Activated CD4-positive, CD25-positive, alpha-beta regulatory T cell treated with anti-CD3 and anti-CD28 coated beads, Interleukin-2, amount 50 U/mL, for 16 hours (primary cell): Measurements from ENCODE around the gene NGEF.

Experiments used
- DNase-seq: peaks from one replicate; pipeline ENCODE4 v3.0.0-alpha.2; 2020; ENCODE audit warnings: low read depth, low spot score

Gene NGEF

DNA sequence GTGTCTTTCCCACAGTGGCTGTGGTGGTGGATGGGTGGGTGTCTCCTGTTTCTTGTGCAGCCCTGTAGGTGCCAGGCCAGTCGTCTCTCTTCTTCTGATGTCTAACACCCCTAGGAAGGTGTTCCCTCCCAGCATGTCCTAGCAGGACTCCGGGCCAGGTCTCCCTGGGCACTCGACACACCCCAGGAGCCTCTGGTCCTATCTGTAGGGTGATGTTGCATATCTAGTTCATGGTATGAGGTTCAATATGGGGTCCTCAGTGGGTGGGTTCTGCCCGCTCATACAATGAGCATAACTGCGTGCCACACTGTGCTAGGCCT, 14.4 kb downstream of the NGEF start:
- DNase-seq = no peak

DNA sequence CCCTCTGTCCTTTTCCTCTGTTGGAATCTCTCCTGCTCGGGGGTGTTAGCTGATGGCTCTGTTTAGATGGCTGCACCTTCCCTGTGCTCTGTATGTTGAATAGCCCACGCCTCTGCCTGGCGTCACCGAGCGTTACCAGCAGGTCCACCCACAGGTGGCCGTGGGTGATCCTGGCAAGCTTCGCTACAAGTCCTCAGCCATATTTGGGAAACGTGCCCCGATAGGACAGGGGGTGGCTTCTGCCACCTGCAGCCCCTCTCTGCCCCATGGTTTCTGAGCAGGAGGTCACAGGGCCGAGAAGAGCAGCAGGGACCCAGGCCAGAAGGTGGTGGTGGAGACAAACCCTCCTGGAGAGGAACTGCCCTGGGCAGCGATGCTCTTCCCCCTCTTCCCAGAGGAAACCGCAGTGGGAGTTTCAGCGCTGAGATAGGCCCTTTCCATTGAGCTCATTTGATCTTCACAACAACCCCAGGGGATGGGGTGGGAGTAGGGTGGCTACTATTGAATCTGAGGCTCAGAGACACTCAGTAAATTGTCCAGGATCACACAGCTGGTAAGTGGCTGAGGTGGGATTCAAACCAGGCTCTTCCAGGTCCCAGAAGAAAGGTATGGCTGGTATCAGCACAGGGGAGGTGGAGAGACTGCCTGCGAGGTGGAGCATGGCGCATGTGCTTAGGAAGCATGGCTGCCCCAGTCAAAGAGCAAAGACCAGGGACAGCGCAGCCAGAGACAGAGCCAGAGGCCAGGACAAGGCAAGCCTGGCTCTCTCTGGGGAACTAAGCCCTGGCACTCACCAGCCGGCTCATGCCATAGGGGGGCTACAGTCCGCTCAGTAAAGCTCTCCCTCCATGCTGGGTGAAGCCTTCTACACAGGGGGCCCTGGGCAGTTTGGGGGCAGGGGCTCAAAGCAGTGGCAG, 15.0 kb downstream of the NGEF start:
- DNase-seq = no peak

DNA sequence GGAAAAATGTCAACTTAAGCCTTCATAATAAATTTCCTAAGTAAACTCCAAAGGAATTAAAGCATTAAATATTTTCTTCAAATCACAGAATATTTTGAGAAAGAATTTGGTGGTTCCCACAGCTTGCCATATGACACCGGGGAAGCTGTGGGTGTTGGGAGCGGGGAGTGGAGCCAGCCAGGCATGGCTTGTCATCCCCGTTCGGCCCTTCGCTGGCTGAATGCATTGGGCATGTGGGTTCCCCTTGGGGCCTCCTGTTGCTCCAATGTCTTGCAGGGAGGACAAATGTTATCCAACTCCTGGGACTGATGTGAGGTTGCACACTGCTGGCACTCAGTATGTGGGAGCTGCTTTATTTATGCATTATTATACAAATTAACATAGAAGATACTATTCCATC, 18.6 kb downstream of the NGEF start:
- no peak for DNase-seq

DNA sequence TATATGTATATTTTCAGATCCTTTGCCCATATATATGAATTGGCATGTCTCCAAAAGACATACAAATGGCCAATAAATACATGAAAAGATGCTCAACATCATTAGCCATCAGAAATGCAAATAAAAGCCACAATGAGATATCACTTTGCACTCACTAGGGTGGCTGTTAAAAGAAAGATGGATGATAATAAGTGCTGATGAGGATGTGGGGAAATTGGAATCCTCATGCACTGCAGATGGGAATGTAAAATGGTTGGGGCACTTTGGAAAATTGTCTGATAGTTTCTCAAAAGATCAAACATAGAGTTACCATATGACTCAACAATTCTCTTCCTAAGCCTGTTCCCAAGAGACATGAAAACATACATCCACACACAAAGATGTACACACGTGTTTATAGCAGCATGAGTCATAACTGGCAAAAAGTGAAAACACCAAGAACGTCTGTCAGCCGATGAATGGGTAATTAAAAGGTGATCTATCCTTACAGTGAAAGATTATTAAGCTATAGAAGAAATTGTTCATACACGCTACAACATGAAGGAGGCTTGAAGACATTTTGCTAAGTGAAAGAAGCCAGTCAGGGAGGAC, 19.7 kb downstream of the NGEF start:
- no peak for DNase-seq

DNA sequence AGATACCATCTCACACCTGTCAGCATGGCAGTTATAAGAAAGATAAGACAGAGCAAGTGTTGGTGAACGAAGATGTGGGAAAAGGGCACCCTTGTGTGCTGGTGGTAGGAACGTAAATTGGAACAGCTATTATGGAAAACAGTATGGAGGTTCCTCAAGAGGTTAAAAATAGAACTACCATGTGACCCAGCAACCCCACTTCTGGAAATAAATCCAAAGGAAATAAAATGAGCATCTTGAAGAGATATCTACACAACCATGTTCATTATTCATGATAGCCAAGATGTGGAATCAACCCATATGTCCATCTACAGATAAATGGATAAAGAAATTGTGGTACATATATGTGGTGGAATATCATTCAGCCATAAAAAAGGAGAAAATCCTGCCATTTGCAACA, 26.9 kb downstream of the NGEF start:
- DNase-seq = no peak

DNA sequence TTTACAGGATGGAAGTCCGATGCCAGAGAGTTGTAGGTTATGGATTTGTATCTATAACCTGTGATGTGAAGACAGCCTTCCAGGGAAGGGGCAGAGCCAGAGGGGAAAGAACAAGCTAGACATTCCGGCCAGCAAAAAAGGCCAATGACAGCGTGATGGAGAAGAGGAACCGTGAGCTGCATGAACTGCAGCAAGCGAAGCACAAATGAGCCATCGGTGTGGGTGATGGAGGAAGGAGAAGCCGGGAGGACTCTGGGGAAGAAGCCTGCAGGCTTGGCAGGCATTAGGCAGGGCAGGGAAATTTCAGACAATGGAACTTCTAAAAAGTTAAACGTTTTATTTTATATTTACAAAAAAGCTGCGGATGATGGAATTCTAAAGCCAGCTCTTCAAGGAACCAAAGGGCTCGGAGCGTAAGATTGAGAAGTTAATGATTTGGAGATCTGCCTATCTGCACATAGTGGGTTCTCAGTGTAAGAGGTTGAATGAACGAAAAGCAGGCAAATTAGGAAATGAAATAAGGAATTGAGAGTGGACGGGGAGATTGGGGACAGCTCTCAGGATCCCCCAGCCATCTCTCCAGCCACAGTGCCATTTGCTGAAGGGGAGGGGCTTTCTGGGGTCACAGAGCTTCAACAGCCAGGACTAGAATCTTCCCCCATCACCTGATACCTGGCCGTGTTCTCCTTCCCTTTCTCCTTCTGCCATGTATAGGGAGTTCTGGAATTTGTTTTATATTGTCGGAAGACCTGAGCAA, 28.4 kb downstream of the NGEF start:
- no peak for DNase-seq

DNA sequence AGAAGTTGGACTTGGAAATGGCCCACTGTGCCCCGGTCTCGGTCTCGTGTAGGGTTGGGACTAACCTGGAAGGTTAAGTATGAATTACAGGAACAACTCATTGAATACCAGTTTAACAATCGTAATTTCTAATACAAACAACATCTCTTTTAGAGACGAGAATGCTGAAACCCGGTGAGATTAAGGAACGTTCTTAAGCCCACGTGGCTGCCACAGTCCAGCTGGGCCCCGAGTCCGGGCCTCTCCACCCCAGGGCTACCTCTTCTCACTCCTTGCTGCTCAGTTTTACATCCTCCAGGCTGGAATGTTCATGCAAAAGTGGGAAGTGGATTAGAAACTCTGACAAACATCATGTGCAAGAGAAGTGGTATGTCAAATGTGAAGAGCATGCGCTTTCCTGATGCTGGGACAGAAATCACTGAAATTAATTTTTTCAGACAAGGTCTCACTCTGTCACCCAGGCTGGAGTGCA, 29.4 kb downstream of the NGEF start:
- no peak for DNase-seq

DNA sequence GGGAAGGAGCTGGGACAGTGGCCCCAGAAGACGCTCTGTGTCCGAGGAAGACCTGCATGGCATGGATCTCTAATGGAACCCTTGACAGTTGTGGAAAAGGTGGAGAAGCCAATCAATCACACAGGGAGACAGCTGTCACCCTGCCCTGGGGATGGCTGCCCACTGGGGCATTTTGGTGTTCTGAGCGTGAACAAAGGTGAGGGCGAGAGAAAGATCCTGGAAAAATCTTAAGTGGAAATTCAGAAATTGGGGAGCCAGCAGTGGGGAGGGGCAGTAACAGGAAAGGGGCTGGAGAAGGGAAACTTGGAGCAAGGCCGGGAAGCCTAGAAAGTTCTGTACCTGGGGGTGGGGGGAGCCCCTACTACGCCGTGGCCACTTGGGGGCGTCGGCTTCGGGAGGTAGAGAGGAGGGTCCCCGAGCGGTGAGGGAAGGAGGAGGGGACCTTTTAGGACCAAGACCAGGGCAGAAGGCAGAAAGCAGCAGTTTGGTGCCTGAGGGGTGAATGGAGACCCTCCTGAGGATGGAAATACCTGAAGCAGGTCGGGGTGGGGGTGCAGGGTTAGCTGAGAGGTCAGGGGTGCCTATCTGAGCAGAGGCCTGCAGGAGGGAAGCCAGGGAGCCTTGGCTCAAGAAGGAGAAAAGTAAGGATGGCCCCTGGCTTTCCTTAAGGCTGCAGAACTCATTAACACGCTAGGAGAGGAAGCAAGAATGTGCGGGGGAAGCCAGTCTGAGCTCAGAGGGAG, 30.0 kb downstream of the NGEF start:
- DNase-seq = no peak

DNA sequence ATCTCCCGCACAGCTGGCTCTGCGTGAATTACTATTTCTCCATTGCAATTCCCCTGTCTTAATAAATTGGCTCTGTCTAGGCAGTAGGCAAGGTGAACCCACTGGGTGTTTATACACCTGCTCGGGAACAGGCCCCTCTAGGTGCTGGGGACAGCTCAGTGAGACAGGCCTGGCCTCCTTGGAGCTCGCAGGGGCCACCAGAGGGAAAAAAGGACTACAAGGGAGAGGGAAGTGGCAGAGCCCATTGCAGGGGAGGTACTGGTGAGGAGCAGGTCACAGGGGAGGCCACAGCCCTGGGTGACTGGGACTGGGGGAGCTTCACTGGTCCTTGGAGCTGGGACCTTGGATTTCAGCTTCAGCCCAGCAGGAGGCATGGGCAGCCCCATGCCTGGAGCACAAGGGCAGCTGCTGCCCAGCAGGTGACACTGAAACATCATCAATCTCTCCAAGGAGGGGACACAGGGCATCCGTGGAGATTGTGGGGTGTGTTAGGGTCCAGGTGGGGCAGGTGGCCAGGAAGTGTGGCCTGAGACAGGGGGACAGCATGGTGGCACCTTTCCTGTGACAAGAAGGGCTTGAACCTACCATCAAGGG, 31.2 kb downstream of the NGEF start:
- DNase-seq = no peak

DNA sequence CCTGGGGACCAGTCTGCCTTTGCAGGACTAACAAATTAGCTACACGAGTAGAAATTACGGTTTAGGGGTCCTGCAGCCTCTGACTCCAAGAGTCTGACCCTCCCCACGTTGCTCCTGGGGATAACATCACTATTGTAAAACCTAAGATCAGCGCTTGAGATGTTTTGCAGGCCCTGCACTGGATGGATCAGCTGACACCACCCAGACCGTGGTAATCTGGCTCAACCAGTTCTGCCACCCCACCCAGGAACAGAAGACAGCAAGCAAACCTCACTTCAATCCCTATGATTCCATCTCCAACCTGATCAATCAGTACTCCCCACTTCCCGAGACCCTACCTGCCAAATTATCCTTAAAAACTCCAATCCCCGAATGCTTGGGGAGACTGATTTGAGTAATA, 31.7 kb downstream of the NGEF start:
- DNase-seq = no peak

DNA sequence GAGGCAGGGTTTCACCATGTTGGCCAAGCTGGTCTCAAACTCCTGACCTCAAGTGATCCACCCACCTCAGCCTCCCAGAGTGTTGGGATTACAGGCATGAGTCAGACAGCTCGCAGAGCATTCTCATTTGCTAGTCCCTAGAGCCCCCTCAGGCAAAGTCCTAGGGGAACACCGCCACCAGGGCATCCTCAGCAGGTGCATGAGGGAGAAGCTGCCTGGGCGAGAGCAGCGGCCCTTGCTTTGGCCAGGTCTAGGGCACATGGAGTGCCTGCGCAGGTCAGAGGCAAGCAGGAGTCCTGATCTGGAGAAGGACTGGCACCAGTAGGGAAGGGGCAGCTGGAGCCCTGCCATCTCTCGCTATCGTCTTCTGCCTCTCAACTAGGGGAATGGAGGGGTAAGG, 32.4 kb downstream of the NGEF start:
- no peak for DNase-seq

DNA sequence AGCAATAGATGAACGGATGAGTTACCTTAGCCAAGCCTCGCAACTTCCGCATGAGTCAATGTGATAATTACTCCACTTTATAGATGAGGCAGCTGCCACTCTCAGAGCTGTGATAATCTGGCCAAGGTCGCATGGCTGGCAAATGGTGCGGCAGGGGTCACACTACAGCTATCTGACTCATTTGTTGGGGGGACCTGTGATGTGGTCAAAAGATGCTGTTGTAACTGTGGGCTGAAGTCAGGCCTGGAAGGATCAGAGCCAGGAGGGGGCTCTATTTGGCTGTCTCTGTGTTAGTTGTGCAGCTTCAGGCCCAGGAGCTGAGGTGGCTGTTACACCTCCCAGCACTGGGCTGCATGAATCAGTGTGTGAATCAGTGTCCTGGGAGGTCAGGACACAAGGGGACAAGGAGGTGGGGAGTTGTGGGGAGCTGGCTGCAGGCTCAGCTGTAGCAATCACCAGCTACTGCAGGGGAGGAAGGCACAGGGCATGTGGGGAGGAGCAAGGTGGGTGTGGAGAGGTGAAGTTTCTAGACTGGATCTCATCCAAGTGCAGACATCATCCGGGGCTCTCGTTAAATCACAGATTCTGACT, 33.1 kb downstream of the NGEF start:
- no peak for DNase-seq

DNA sequence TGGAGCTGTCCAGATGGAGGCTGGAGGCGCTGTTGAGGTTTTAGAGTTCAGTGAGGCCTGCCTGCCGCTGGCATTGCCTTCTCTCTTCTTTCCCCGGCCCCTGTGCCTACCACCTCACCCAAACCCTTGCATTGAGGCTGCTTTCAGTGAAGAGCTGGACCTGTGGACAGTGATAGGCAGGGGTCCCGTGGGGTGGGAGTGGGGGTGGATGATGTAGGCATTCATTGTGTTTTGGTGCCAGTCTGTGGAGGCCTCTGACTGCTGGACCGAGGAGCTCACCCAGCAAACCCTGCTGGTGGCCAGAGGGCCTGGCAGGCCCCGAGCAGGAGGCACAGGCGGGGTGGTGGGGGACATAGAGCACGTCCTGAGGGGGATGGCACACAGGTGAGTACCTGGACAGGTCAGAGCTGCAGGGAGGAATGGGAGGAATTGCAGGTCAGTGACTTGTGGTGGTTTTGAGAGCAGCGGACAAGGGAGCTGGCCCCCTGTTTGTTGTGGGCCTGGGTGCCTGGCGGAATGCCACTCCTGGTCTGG, 35.6 kb downstream of the NGEF start:
- DNase-seq = no peak

DNA sequence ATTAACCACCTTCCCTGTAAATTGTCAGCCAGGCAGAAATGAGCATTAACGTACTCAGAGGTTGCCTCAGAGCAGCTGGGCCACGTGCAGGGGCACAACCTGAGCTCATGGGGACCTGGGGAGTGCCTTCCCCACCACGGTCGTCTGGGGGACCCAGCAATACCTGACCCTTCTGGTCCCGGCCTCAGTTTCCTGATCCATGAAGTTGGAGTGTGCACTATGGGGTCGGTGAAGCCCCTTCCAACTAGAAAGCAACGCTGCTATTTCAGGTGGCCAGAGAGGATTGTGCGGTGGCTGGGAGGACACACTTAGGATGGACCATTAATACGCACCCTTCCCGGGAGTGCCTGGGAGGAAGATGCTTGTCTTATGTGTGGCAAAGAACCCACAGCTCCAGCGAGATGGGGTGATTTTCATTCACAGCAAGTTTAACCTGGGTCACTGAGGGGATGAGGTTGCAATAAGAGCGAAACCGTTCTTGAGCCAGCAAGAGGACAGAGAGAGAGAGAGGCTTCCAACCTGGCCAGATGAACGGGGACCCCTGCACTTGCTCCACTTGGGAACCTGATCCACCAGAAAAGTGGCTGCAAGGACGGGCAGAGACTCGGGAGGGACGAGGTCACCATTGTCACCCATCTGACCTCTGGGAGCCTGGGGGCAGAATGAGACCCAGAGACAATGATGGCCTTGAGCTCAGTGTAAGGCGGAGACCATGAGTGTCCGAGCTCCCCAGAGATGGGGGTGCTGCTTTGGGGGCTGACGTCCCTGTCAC, 36.2 kb downstream of the NGEF start:
- no peak for DNase-seq

DNA sequence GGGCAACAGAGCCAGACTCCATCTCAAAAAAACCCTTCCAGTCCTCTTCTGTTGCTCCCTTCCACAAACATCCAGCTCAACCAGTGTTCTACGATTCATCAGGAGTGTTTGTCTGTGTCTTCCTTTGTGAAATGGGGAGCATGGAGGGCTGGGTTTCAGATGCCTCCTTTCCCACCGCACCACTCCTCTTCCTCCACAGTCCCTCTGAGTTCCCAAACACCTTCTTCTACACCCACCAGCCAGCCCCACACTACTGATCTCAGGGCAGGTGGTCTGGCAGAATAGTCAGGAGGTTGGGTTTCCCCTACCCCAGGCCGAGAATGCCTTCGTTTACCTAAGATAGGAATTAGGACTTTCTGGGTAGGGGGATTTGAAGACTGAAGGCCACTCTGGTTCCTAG, 36.9 kb downstream of the NGEF start:
- no peak for DNase-seq

DNA sequence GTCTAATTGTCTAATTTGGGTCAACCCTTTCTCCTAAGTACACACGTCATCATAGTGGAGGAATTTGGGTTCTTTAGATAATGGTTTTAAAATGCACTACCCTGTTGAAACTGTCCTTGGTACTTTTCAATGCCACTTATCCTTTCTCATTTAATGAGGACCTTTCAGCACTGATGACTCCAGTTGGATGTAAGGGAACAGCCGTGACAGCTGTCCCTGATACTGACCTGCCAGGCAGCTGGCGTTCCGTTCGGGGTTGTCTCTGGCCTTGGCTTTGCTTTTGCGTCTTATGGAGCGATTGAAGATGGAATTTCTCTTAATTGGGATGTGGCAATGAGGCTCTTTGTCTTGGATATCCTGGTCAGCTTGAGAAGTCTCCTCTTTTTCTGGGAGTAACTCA, 38.7 kb downstream of the NGEF start:
- DNase-seq = no peak

DNA sequence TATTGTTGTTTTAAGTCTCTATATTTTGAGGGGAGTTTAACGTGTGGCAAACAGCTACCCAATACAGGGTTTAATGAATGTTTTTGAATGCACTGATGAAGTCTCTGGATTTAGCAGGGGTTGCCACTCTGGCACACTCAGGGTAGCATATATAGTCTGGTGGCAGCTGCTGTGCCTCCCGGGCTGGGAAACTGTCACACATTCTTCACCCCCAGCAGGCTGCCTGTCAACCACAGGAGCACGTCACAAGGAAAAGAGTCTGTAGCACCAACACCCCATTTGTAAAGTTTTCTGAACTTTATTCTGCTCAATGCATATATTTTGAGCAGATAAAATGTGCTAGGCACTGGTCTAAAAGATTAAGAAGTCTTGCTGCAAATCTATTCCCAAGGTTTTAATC, 39.3 kb downstream of the NGEF start:
- no peak for DNase-seq

DNA sequence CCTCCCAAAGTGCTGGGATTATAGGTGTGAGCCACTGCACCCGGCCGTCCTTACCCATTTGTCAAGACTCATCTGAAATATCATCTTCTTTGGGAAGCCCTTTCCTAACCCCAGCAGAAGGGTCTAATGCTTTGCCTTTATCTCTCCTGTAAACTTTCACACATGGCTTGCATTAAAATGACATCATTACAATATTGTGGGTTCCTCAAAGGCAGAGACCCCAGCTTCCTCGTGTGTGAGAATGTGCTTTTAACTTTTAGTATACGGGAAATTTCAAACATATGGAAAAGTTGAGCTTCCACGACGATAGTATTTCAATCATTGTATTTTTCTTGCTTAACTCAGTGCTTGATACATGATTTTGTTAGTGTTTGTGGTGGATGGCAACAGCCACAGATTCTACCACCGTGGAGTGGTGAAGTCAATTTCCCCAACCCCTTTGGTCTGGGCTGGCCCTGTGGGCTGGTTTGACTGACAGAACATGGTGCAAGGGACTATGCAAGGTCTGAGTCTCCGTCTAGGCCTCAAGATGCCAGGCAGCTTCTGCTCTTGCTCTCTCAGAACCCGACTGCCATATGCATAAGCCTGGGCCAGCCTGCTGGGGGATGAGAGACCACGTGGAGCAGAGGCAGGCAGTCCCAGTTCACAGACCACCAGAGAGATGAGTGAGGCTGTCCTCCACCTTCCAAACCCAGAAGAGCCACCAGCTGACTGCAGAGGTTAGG, 39.9 kb downstream of the NGEF start:
- DNase-seq = no peak

DNA sequence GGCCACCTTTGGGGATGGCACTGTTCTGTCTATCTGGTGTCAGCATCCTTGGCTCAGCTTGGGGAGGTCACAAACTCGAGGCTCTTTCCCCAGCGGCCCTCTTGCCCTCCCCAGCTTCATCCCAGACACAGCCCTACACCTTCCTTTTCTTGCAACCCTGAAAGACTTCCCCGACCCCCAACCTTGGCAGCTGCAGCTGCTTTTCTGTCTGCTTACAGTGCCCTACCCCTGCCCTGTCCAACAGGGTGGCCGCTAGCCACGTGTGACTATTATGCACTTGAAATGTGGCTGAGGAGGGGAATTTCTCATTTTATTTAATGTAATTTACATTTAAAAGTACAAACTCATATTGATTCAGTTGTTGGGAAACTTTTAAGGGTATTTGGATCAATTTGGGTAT, 41.3 kb downstream of the NGEF start:
- DNase-seq = no peak

DNA sequence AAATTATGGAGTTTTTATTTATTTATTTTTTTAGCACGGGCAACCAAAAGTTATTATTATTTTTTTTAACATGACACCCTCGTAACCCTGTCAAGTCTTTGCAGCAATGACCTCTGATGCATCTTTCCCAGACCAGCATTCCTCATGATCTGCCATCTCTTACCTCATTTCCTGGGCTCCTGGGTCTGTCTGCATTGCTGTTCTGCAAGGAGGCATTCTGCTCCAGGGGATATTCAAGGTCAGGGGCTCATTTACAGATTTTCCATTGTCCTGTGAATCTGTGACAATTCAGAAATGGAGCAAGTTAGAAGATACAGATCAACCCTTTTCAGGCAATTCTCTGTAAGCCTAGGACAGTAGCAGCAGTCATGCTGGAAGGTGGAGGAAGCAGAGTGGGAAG, 43.0 kb downstream of the NGEF start:
- DNase-seq = no peak
